Measurements from ENCODE around the gene RTN4R.
"Not testable (repeated sequence)": the region's sequence is repeated elsewhere in the genome, so short reads cannot be mapped to it uniquely, and the experiment has no call there.

RTN4R gene

GRCh38 chr22:20285473-20286311, 17.6 kb upstream of the RTN4R start:
- peak; percentile 97 for DNase-seq

DNA sequence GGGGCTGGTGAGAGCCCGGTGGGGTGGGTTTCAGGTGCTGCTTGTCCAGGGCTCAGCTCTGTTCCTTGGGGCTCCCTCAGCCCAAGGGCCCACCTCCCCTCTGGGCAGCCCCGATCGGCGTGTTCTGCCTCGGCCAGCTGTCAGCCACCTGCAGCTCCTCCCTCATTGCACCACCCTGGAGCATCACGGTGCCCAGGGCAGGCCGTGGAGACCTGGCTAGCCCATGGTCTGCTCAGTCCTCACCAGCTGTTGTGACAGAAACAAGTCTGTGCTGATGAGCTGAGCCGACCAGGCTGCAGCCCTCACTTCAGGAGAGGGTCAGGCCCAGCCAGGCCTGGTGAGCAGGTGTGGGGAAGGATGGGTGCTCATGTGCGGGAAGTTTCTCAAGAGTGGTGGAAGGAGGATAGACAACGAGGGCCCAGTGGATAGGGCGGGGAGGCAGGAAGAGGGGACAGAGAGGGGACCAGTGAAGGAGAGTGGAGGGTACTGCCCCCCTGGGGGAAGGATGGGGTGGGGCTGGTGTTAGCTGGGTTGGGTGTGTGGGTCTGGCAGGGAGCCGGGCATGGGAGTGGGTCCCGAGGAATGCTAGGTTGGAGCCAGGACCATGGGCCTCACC, 16.5 kb upstream of the RTN4R start:
- DNase-seq: no peak

- DNase-seq: no peak
These were observed 15.6 kb upstream of the RTN4R start for GRCh38 chr22:20283674-20284066.

GRCh38 chr22:20282901-20283673, 15.0 kb upstream of the RTN4R start:
- no peak for DNase-seq

DNA sequence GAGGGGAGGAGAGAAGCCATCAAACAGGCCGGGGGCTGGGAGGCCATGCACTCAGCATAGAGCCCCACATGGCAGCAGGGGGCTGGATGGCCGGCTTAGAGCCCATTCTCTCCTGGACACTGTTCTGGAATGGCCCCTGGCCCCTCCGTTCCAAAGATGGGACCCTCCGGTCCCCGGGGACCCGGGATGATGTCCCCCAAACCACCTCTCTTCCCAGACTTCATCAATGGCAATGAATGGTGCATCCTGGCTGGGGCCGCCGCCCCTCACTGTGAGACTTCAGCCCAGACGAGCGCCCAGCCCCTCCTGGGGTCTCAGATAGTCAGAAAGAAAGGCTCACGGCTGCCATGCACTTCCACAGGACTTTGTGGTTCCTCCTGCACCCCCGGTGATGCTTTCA, 13.8 kb upstream of the RTN4R start:
- no peak for DNase-seq

DNA sequence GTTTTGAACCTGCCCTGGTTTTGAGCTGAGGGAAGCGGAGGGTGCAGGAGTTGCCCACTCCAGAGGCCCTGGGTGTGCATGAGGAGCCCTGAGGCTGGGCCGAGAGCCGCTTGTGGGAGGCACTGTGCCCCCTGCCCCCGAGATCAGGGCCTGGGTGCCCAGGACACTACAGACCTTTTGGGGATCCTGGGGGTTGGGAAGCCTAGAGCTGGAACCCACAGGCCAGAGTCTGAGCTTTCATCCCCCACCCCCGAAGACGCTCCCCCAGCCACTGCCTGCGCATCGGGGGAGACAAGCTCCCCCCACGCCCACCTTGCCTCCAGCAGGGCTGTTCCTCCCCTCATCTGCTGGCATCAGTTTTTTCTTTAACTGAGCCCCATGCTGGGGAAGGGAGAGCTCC, 13.4 kb upstream of the RTN4R start:
- DNase-seq: not testable (repeated sequence)

GRCh38 chr22:20280866-20281265, 12.7 kb upstream of the RTN4R start:
- no peak for DNase-seq

DNA sequence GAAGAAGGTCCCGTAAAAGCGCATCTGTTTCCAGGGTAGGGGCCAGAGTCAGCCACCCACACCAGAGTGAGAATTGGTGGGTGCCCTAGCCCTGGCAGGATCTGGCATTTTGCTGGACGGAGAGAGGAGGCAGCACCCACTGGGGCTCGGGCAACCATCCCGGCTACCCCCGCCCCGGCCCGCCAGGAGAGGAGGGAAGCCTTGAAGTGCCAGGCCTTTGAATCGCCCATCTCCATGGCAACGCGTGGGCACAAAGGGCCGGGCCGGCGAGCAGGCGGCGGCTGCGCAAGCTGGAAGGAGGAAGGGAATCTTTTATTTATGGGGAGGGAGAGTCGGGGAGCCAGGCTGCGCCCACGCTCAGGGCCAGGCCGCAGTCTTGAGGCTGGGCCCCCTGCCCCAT, 12.0 kb upstream of the RTN4R start:
- not testable (repeated sequence) for DNase-seq

GRCh38 chr22:20279662-20280134, 11.6 kb upstream of the RTN4R start:
- no peak for DNase-seq

DNA sequence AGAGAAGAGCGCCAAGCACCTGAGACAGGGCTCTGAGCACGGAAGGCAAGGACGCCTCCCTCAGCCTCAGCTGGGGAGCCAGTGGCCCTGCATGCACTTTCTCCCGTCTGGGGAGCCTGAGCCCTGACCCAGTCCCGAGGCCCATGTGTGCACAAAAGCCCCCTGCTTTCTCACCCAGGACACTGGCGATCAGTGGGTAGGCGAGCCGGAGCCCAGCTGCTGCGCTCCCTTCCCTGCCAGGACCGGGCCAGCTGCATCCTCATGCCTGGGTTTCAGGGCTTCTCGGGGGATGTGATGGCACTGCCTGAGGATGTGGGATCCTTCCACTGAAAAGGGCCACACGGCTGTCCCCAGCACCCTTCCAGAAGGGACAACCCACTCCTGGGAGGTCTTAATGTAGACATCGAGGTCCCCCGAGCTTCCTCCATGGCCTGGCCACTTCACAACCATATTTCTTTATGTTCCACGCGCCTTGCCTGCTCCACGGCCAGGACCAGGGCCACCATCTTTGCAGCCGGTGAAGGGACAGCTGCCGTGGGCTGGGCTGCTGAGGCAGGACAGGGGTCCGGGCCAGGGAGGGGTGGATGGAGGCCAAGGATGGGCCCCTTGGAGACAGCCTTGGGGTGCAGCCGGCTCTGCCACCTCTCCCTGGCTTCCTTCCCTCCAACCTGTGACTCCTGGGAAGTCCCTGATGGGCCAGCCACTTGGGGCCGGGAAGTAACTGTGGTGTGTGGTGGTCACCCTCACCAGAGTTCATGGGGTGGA, 10.8 kb upstream of the RTN4R start:
- not testable (repeated sequence) for DNase-seq

DNA sequence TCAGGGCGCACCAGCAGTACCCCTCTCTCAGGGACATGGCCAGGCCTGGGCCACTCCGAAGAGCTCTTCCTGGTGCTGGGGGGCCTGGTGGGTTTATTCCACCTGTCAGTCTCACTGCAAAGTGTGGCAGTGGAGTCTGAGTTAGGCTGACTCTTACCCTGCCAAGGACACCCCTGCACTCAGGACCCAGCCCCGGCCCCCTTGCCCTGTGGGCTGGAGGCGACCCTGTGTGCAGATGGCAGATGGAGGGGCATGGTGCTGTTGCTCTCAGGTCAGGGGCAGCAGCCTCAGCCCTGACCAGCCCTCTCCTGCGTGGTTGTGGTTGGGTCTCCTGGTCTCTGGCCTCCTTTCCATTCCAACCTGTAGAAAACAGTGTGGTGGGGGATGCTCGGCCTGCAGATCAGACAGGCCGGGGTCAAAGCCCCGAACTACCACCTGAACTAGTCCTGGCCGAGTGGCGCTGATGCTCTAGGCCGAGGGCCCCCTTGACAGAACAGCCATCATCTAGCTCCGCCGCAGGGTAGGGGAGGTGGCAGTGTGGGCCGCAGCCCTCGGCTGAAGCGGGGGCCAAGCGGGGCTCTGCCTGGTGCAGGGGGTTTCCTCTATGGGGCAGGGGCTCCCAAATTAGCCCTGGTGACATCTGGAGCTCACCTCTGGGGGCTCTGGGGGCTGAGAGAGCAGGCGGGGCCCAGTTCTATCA, 10.0 kb upstream of the RTN4R start:
- not testable (repeated sequence) for DNase-seq

GRCh38 chr22:20276468-20276867, 8.3 kb upstream of the RTN4R start:
- no peak for DNase-seq

DNA sequence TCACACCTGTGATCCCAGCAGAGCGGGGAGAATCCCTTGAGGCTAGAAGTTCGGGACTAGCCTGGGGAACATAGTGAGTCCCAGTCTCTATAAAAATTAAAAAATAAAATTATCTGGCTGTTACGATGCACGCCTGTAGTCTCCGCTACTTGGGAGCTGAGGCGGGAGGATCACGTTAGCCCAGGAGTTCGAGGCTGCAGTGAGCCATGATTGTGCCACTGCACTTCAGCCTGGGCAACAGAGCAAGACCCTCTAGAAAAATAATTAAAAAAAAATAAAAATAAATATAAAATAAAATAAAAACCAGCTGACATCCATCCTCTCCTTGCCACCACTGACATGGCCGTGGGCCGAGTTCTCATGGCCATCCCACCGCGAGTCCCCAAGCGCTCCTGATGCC, 7.7 kb upstream of the RTN4R start:
- DNase-seq: no peak

GRCh38 chr22:20275325-20275724, 7.2 kb upstream of the RTN4R start:
- not testable (repeated sequence) for DNase-seq

DNA sequence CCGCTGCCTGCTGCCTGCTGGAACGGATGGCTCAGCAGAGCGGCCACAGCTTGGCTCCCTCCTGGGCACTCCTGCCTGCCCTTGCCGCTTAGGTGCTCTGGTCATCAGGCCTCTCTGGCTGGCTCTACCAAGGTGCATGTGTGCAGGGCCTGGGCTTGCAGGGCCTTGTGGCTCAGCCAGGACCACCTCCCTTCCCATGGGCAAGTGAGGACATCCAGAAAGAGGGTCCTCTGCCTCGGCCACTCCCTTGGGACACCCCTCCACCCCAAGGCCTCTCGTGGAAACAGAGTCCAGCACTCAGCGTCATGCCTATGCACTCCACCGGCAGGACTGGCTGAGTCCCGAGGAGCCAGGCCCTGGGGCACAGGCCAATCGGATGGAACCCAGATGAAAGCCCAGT, 6.3 kb upstream of the RTN4R start:
- DNase-seq: not testable (repeated sequence)

GRCh38 chr22:20273758-20274181, 5.7 kb upstream of the RTN4R start:
- DNase-seq: no peak

DNA sequence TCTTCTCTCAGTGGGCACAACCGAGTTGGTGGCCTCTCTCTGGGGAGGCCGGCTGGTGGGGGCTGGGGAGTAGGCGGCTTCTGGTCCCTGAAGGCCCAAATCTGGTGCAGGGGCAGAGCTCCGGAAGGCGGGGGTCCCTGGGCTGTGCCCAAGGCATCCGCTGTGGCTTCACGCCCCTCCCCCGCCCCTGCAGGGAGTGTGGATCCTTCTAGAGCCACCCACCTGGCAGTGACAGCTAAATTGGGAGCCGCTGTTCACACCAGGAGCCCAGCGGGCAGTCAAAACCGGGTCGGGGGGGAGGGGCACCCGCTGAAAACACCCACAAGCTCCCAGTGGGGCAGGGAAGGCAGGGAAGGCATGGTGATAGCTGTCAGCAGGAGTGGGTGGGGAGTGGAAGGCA, 4.6 kb upstream of the RTN4R start:
- no peak for DNase-seq

GRCh38 chr22:20272174-20272573, 4.1 kb upstream of the RTN4R start:
- no peak for DNase-seq

GRCh38 chr22:20271114-20271994, 3.2 kb upstream of the RTN4R start:
- DNase-seq: no peak

GRCh38 chr22:20270190-20271113, 2.3 kb upstream of the RTN4R start:
- not testable (repeated sequence) for DNase-seq
